Muscle layer of duodenum (tissue), 2 donors: ENCODE measurements around the gene TRIM40.
A peak's percentile ranks its signal among the peaks of the same experiment; 100 is the strongest.
"Not testable (repeated sequence)": the region's sequence is repeated elsewhere in the genome, so short reads cannot be mapped to it uniquely, and the experiment has no call there.

Experiments used
- H3K27ac ChIP-seq: one replicate; pipeline ENCODE4 v1.7.0; 2013; ENCODE audit warnings: mild to moderate bottlenecking, low read length
- H3K27me3 ChIP-seq: one replicate; pipeline ENCODE4 v1.7.0; 2013; ENCODE audit warnings: low read depth, mild to moderate bottlenecking, control low read depth, low read length
- H3K36me3 ChIP-seq, 2 donors: one replicate each; pipeline ENCODE4 v1.7.0; 2013; ENCODE audit warnings: low read length in 2 of 2, control low read depth in 1 of 2, mild to moderate bottlenecking in 1 of 2; ENCODE audit not compliant: insufficient read depth in 2 of 2, control insufficient read depth in 1 of 2
- H3K4me1 ChIP-seq, 2 donors: one replicate each; pipeline ENCODE4 v1.7.0; 2013; ENCODE audit warnings: low read length in 2 of 2, mild to moderate bottlenecking in 2 of 2, control low read depth in 1 of 2, moderate library complexity in 1 of 2; ENCODE audit not compliant: insufficient read depth in 2 of 2, control insufficient read depth in 1 of 2
- H3K4me3 ChIP-seq, 2 donors: one replicate each; pipeline ENCODE4 v1.7.0; 2013; ENCODE audit warnings: low read length in 2 of 2, low read depth in 1 of 2, mild to moderate bottlenecking in 1 of 2
- H3K9me3 ChIP-seq, 2 donors: one replicate each; pipeline ENCODE4 v1.7.0; 2013; ENCODE audit warnings: low read length in 2 of 2, control low read depth in 1 of 2, mild to moderate bottlenecking in 1 of 2; ENCODE audit not compliant: control insufficient read depth in 1 of 2
- donor health status: healthy.

TRIM40 gene

GRCh38 chr6:30136570-30137286 is 788 bp downstream of the TRIM40 start:
- peak overlapping the region; percentile 48 for H3K27ac ChIP-seq
- no peaks in the 10 kb centered on the region for H3K4me1 ChIP-seq
- H3K9me3 ChIP-seq, result no peaks in the 10 kb centered on the region
- H3K36me3 ChIP-seq, result no peaks in the 10 kb centered on the region
- H3K4me3 ChIP-seq, result no peak overlapping the region
- H3K27me3 ChIP-seq, result peaks cover 11% of the 10 kb centered on the region

GRCh38 chr6:30140240-30140639 is 4.3 kb downstream of the TRIM40 start:
- not testable (repeated sequence) for H3K36me3 ChIP-seq, H3K9me3 ChIP-seq, H3K4me3 ChIP-seq, H3K27ac ChIP-seq, H3K27me3 ChIP-seq, H3K4me1 ChIP-seq

- Histone ChIP-seq H3K4me1 (no peaks in the 10 kb centered on the region), H3K4me3 (no peak overlapping the region), H3K27me3 (no peaks in the 10 kb centered on the region), H3K9me3 (no peaks in the 10 kb centered on the region), H3K36me3 (no peaks in the 10 kb centered on the region), H3K27ac (no peak overlapping the region)
These were observed 6.7 kb downstream of the TRIM40 start for GRCh38 chr6:30142665-30143064.

DNA sequence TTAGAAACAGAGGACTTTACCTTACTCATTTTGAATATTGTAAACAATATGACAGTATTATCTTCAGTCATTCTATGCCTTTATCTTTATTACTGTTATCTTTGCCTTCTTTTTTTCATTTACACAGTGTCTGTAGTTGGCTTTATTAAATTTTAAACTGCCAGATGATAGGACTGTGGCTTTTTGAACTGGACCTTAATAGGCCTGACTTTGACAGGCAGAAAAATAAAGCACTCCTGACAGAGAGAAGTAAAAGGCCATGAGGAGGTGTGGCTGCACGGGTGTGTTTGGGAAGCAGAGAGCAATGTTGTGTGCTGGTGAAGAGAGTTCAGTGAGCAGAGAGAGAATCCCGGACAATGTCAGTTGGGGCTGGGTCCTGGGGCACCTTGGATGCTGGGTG is 7.8 kb downstream of the TRIM40 start:
- no peaks in the 10 kb centered on the region for H3K36me3 ChIP-seq
- H3K9me3 ChIP-seq, result no peaks in the 10 kb centered on the region
- no peaks in the 10 kb centered on the region for H3K4me1 ChIP-seq
- H3K27ac ChIP-seq, result no peak overlapping the region
- no peak overlapping the region for H3K4me3 ChIP-seq
- H3K27me3 ChIP-seq, result no peaks in the 10 kb centered on the region

GRCh38 chr6:30144811-30145210 is 8.9 kb downstream of the TRIM40 start:
- Histone ChIP-seq H3K4me3 (no peak overlapping the region), H3K27ac (no peak overlapping the region), H3K9me3 (no peaks in the 10 kb centered on the region), H3K4me1 (no peaks in the 10 kb centered on the region), H3K36me3 (no peaks in the 10 kb centered on the region), H3K27me3 (no peaks in the 10 kb centered on the region)

DNA sequence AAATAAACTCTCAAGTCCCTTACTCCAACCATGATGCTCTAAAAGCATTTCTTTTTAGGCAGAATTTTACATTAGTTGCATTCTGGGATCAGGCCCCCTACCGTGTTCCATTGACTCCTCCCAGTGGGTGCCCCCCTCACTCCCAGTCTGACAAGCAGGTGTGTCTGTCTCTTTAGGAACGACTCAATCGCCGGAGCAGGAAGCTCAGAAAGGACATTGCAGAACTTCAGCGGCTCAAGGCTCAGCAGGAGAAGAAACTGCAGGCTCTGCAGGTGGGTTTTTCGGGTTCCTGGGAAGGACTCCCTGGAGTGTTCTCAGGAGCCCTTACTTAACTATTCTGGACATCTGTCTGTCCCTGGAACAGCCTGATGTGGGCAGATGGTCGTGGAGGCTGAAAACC is 9.9 kb downstream of the TRIM40 start:
- Histone ChIP-seq H3K36me3 (no peaks in the 10 kb centered on the region), H3K27me3 (no peaks in the 10 kb centered on the region), H3K4me1 (no peaks in the 10 kb centered on the region), H3K9me3 (no peaks in the 10 kb centered on the region), H3K27ac (no peak overlapping the region), H3K4me3 (no peak overlapping the region)

DNA sequence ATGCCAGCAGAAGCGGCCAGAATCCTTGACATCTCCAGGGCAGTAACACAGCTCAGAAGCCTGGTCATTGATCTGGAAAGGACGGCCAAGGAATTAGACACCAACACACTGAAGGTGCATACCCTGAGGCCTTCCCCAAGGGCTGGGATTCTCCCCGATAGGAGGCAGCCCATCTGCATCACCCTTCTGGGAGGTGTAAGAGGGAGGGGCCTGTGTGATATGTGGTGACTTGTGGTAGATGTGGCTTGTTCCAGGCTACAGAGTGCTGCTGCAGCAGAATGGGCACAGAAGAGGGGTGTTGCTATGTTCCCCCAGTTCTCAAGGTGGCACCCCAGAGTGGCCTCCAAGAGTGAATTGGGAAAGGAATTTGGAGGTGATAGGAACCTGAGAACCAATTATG is 11.2 kb downstream of the TRIM40 start:
- Histone ChIP-seq H3K9me3 (no peaks in the 10 kb centered on the region), H3K27ac (no peak overlapping the region), H3K27me3 (no peaks in the 10 kb centered on the region), H3K36me3 (no peaks in the 10 kb centered on the region), H3K4me3 (no peak overlapping the region), H3K4me1 (no peaks in the 10 kb centered on the region)

- Histone ChIP-seq H3K36me3 (no peaks in the 10 kb centered on the region), H3K27me3 (no peaks in the 10 kb centered on the region), H3K27ac (no peak overlapping the region), H3K4me1 (no peaks in the 10 kb centered on the region), H3K4me3 (no peak overlapping the region), H3K9me3 (no peaks in the 10 kb centered on the region)
These were observed 13.3 kb downstream of the TRIM40 start for GRCh38 chr6:30149234-30149633.

- Histone ChIP-seq H3K27ac (no peak overlapping the region), H3K4me1 (peaks cover 0 to 1% of the 10 kb centered on the region in 2 donors), H3K9me3 (no peaks in the 10 kb centered on the region), H3K27me3 (no peaks in the 10 kb centered on the region), H3K36me3 (no peaks in the 10 kb centered on the region), H3K4me3 (no peak overlapping the region)
These were observed 14.1 kb downstream of the TRIM40 start for GRCh38 chr6:30149858-30150550.

DNA sequence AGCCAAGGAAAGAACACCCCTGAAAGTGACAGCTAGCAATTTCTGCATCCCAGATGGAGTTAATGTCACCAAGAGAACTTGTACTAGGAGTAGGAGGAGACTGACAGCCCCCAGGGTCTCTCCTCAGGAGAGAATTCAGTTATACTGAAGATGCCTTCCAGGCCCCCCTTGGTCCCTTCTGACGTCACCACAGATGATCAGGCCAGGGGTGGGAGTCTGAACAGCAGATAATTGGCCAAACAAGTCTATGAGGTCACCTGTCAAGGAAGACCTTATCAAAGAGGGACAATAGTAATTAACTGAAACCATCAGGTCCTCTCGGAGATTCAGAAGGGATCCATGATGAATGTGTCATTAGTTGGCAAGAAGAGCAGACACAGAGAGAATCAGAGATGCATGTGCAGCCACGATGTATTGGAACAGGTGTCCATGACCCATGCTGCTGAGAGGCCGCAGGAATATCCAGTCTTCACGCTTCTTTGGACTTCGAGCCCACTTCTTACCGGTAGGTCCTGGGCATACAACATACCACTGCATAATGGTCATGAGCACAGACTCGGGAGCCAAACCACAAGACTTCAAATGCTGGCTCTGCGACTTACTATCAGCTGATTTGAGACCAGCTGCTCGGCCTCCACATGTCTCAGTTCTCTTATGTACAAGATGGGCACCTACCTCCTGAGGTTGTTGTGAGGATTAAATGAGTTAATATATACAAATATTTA is 14.9 kb downstream of the TRIM40 start:
- Histone ChIP-seq H3K4me1 (peaks cover 0 to 4% of the 10 kb centered on the region in 2 donors), H3K36me3 (no peaks in the 10 kb centered on the region), H3K27me3 (no peaks in the 10 kb centered on the region), H3K27ac (no peak overlapping the region), H3K9me3 (no peaks in the 10 kb centered on the region), H3K4me3 (no peak overlapping the region)

GRCh38 chr6:30151580-30151979 is 15.6 kb downstream of the TRIM40 start:
- Histone ChIP-seq H3K27ac (no peak overlapping the region), H3K27me3 (no peaks in the 10 kb centered on the region), H3K4me3 (no peak overlapping the region), H3K9me3 (no peaks in the 10 kb centered on the region), H3K4me1 (peaks cover 0 to 4% of the 10 kb centered on the region in 2 donors), H3K36me3 (no peaks in the 10 kb centered on the region)
